GM12878 (cell line): ENCODE results near the gene DPP6. TPM values are rescaled to one million over a fixed set of nuclear protein-coding genes. Genes with fewer than 3 reads are reported as not detected.

Experiments used
- ATAC-seq: fragments of 200-7000 bp; cut with Tn5 transposase; 3 replicates; pipeline ENCODE4 v1.9.1; 2020; ENCODE audit warnings: mild to moderate bottlenecking, moderate library complexity
- BruUV-seq: library from RNA; stranded (reverse); fragments of 400-500 nt; replicated peaks from 2 replicates; lab custom pipeline; 2021; lab: Mats Ljungman, UMichigan
- CTCF ChIA-PET: fragments of 300-600 bp; sonication (Branson Sonifier 250); formaldehyde crosslinking; extraction: SDS; loops from one replicate; lab custom pipeline; 2021; ENCODE audit warnings: inconsistent platforms; lab: Yijun Ruan, JAX
- POLR2A ChIA-PET: fragments of 350-600 bp; formaldehyde crosslinking; extraction: SDS; loops from one replicate; lab custom pipeline; 2021; ENCODE audit warnings: inconsistent platforms; lab: Charles Lee
- RAD21 ChIA-PET: fragments of 300-600 bp; sonication (Branson Sonifier 250); formaldehyde crosslinking; loops from one replicate; lab custom pipeline; 2023; ENCODE audit warnings: antibody characterized with exemption; ENCODE audit not compliant: unreplicated experiment; lab: Charles Lee
- SMC1A ChIA-PET: fragments of 300-600 bp; sonication (Branson Sonifier 250); formaldehyde crosslinking; loops from one replicate; lab custom pipeline; 2023; ENCODE audit not compliant: unreplicated experiment, uncharacterized antibody; lab: Charles Lee
- DNase-seq: peaks from one replicate; pipeline ENCODE4 v3.0.0-alpha.2; 2011; ENCODE audit warnings: low read depth, low spot score
- FAIRE-seq: peaks from 3 replicates; lab custom pipeline; 2011; peaks lifted over from hg19 to GRCh38; lab: Jason Lieb, UNC
- H2AFZ ChIP-seq: 2 replicates; pipeline ENCODE4 v1.6.0; 2011; ENCODE audit warnings: low read depth, low read length, control low read depth; ENCODE audit not compliant: control insufficient read depth
- H3K27ac ChIP-seq: 2 replicates; pipeline ENCODE4 v1.5.1; 2011; ENCODE audit warnings: control low read depth; ENCODE audit not compliant: control insufficient read depth, insufficient read depth
- H3K27me3 ChIP-seq, 2 experiments: replicated peaks in 1 of 2; 2 replicates each; pipeline versions ENCODE4 v1.6.0 to v1.6.1; 2011; ENCODE audit warnings: low read length in 1 of 2; ENCODE audit not compliant: control insufficient read depth in 2 of 2, insufficient read depth in 2 of 2
- H3K36me3 ChIP-seq, 2 experiments: 2 replicates each; pipeline ENCODE4 v1.5.1; 2011; ENCODE audit warnings: low read length in 1 of 2; ENCODE audit not compliant: control insufficient read depth in 2 of 2, insufficient read depth in 2 of 2
- H3K4me1 ChIP-seq: 2 replicates; pipeline ENCODE4 v1.6.1; 2011; ENCODE audit warnings: mild to moderate bottlenecking, low read length, moderate library complexity, mixed read lengths; ENCODE audit not compliant: control insufficient read depth, insufficient read depth
- H3K4me2 ChIP-seq: 2 replicates; pipeline ENCODE4 v1.6.0; 2011; ENCODE audit warnings: control low read depth; ENCODE audit not compliant: control insufficient read depth, insufficient read depth
- H3K4me3 ChIP-seq: fragments of 200-600 bp; sonication (generic); 2 replicates; pipeline ENCODE4 v1.5.1; 2016
- H3K79me2 ChIP-seq: 2 replicates; pipeline ENCODE4 v1.6.0; 2011; ENCODE audit warnings: low read length; ENCODE audit not compliant: control insufficient read depth, insufficient read depth
- H3K9ac ChIP-seq: 2 replicates; pipeline ENCODE4 v1.8.0; 2011; ENCODE audit warnings: low read length, control low read depth, mixed read lengths; ENCODE audit not compliant: control insufficient read depth, insufficient read depth
- H3K9me3 ChIP-seq: replicated peaks from 3 replicates; pipeline ENCODE4 v1.5.1; 2011; ENCODE audit warnings: mild to moderate bottlenecking, low read length; ENCODE audit not compliant: control insufficient read depth, insufficient read depth
- H4K20me1 ChIP-seq: 2 replicates; pipeline ENCODE4 v1.6.0; 2011; ENCODE audit not compliant: control insufficient read depth, insufficient read depth
- EZH2 ChIP-seq: IDR thresholded peaks from 2 replicates; pipeline ENCODE4 v1.6.1; 2012; ENCODE audit warnings: low read depth, mild to moderate bottlenecking, control low read depth, inconsistent platforms, low read length, borderline replicate concordance; ENCODE audit not compliant: control insufficient read depth
- FOS ChIP-seq: IDR thresholded peaks from 3 replicates; pipeline ENCODE4 v1.6.1; 2011; ENCODE audit warnings: borderline replicate concordance; ENCODE audit not compliant: insufficient read length; ENCODE audit errors: extremely low read depth
- IRF4 ChIP-seq: IDR thresholded peaks from 2 replicates; pipeline ENCODE4 v1.6.1; 2011; ENCODE audit warnings: low read depth, low read length
- PML ChIP-seq: IDR thresholded peaks from 2 replicates; pipeline ENCODE4 v1.6.1; 2012; ENCODE audit warnings: low read length, inconsistent platforms
- RELA ChIP-seq: fragments of 450-650 bp; IDR thresholded peaks from 2 replicates; pipeline ENCODE4 v1.8.0; 2014; ENCODE audit warnings: borderline replicate concordance; ENCODE audit not compliant: partially characterized antibody
- SIN3A ChIP-seq: IDR thresholded peaks from 2 replicates; pipeline ENCODE4 v1.6.1; 2012; ENCODE audit warnings: low read depth, low read length, improper control_type of control experiment
- SMARCA5 ChIP-seq: fragments of 450-650 bp; IDR thresholded peaks from 2 replicates; pipeline ENCODE4 v1.6.1; 2017; ENCODE audit warnings: mild to moderate bottlenecking
- SRF ChIP-seq, 2 experiments: IDR thresholded peaks; 2 replicates each; pipeline ENCODE4 v1.6.1; 2011; ENCODE audit warnings: low read depth in 2 of 2, low read length in 2 of 2, mild to moderate bottlenecking in 1 of 2, moderate library complexity in 1 of 2
- USF2 ChIP-seq: IDR thresholded peaks from 2 replicates; pipeline ENCODE4 v1.6.1; 2011; ENCODE audit warnings: low read depth, low read length, improper control_type of control experiment, borderline replicate concordance
- ZBTB11 ChIP-seq: fragments of 450-650 bp; formaldehyde crosslinking; IDR thresholded peaks from 2 replicates; pipeline ENCODE4 v1.5.0; 2022; ENCODE audit warnings: mild to moderate bottlenecking, missing genetic modification characterization
- WGBS: methylation state at CpG from one replicate; pipeline ENCODE4 v1.1.6; 2016; ENCODE audit warnings: low lambda C conversion rate; ENCODE audit not compliant: insufficient replicate concordance, insufficient coverage; ENCODE audit errors: missing lambda C conversion rate; 5-methylcytosine and 5-hydroxymethylcytosine counted together
- in situ Hi-C: fragments of 300-500 bp; cut with MboI; formaldehyde crosslinking; loops from 9 replicates; pipeline ENCODE4 v1.14.3; 2018; ENCODE audit warnings: mixed read lengths
- intact Hi-C: fragments of 100-400 bp; cut with micrococcal nuclease; formaldehyde crosslinking; loops from one replicate; pipeline ENCODE4 v1.14.2; 2022; ENCODE audit not compliant: unreplicated experiment
- polyA plus RNA-seq, 11 experiments: library from polyadenylated mRNA; depleted of rRNA in 4 of 11; unstranded in 6 of 11; stranded (reverse) in 5 of 11; fragments of >200 nt; fragmentation: Nextera tagmentation in 4 of 11; fragmentation: Illumina TruSeq in 1 of 11; extraction: Ambion mirVana in 4 of 11; extraction: Trizol in 1 of 11; gene quantifications; 1 replicate in 1 of 11; 2 replicates in 10 of 11; pipeline versions ENCODE4 v1.2.1 to v1.2.3, GENCODE V29; 2011 to 2016; ENCODE audit warnings: inconsistent platforms in 2 of 11, missing spikeins in 2 of 11, low read depth in 1 of 11
- total RNA-seq, 4 experiments: library from RNA; depleted of rRNA in 3 of 4; stranded (reverse); fragments of >200 nt in 3 of 4; fragmentation: Illumina TruSeq in 1 of 4; extraction: Trizol in 1 of 4; gene quantifications; 2 replicates each; pipeline versions ENCODE4 v1.2.1 to v1.2.3, GENCODE V29; 2013 to 2021

The DPP6 gene
- total and polyA plus RNA-seq, 10 of the 15 experiments (the other 5 are each of a cell fraction or from before 2014, with no cell fraction given), result not detected

- DNase-seq (no peak), ATAC-seq (no peak), FAIRE-seq (no peak)
- BruUV-seq, result no TSS peak
- no peak for TF ChIP-seq EZH2
- no peak for TF ChIP-seq USF2
- TF ChIP-seq IRF4, result no peak
- TF ChIP-seq SRF (IDR thresholded peaks at IDR 0.05; ENCODE audit: low read depth in 2 of 2, low read length in 2 of 2), result no peak
- TF ChIP-seq ZBTB11 (CRISPR knock-in tag), result no peak
- no peak for TF ChIP-seq FOS
- TF ChIP-seq SMARCA5, result no peak
- TF ChIP-seq RELA, result no peak
- TF ChIP-seq SIN3A, result no peak
- TF ChIP-seq PML, result no peak
- H3K27ac ChIP-seq, result no peak overlapping the region
- H3K4me1 ChIP-seq, result no peaks in the 10 kb centered on the region
- no peak overlapping the region for H3K4me3 ChIP-seq
- H4K20me1 ChIP-seq, result no peaks in the 10 kb centered on the region
- SMC1A ChIA-PET, result no interaction called here
- H3K9me3 ChIP-seq, result no peaks in the 10 kb centered on the region
- H3K79me2 ChIP-seq, result no peaks in the 10 kb centered on the region
- no peak overlapping the region for H3K9ac ChIP-seq
- no peak overlapping the region for H2AFZ ChIP-seq
- no peaks in the 10 kb centered on the region for H3K27me3 ChIP-seq
- CTCF ChIA-PET, result no interaction called here
- in situ Hi-C loops, result no loop called here
- POLR2A ChIA-PET, result no interaction called here
- RAD21 ChIA-PET, result no interaction called here
- no peak overlapping the region for H3K4me2 ChIP-seq
- intact Hi-C loops, result no loop called here
- H3K36me3 ChIP-seq, result no peaks in the 10 kb centered on the region
- WGBS, result 41% methylated on average over 12 of the region's 12 CpGs
These were observed 625.3 kb downstream of the DPP6 start for GRCh38 chr7:154677454-154677853.
